HCT116 (cell line): ENCODE results near the gene RSRC1. TPM values are rescaled to one million over a fixed set of nuclear protein-coding genes. Genes with fewer than 3 reads are reported as not detected.

Source experiments
- ATAC-seq: fragments of 200-7000 bp; cut with Tn5 transposase; 2 replicates; pipeline ENCODE4 v1.9.1; 2020; ENCODE audit warnings: mild to moderate bottlenecking, moderate library complexity
- BruUV-seq: library from RNA; stranded (reverse); fragments of 400-500 nt; replicated peaks from 2 replicates; lab custom pipeline; 2021; lab: Mats Ljungman, UMichigan
- CTCF ChIA-PET: fragments of 300-600 bp; sonication (Branson Sonifier 250); formaldehyde crosslinking; loops from one replicate; lab custom pipeline; 2021; ENCODE audit warnings: antibody characterized with exemption; lab: Charles Lee
- POLR2A ChIA-PET: fragments of 300-600, 350-600 bp; sonication (Branson Sonifier 250); formaldehyde crosslinking; loops from one replicate; lab custom pipeline; 2021; ENCODE audit warnings: antibody characterized with exemption; lab: Charles Lee
- RAD21 ChIA-PET, 2 experiments: fragments of 300-600 bp; sonication (Branson Sonifier 250); formaldehyde crosslinking; loops; one replicate each; lab custom pipeline; 2023; ENCODE audit warnings: low total read pairs in 2 of 2; ENCODE audit not compliant: uncharacterized antibody in 2 of 2, unreplicated experiment in 2 of 2, low non-redundant PET in 1 of 2; lab: Charles Lee
- DNase-seq: peaks from one replicate; pipeline ENCODE4 v3.0.0-alpha.2; 2010; ENCODE audit warnings: low read depth, low spot score
- H2AFZ ChIP-seq: fragments of 200-600 bp; shearing (Covaris generic), sonication (generic); 2 replicates; pipeline ENCODE4 v1.6.1; 2017; ENCODE audit warnings: low read depth, mixed run types, mixed read lengths, antibody characterized with exemption, low read length; ENCODE audit not compliant: poor library complexity, severe bottlenecking
- H3K27ac ChIP-seq: 2 replicates; pipeline ENCODE4 v1.5.1; 2012; ENCODE audit warnings: low read depth, low read length
- H3K27me3 ChIP-seq: fragments of 200-600 bp; sonication (generic); 2 replicates; pipeline ENCODE4 v1.6.1; 2016; ENCODE audit warnings: mixed run types, low read length, mixed read lengths; ENCODE audit not compliant: insufficient read depth
- H3K36me3 ChIP-seq, 2 experiments: fragments of 200-500 bp in 1 of 2; fragments of 200-600 bp in 1 of 2; sonication (Bioruptor generic) in 1 of 2; sonication (generic) in 1 of 2; 2 replicates each; pipeline versions ENCODE4 v1.5.1 to v1.6.1; 2014 to 2016; ENCODE audit warnings: low read length in 2 of 2, inconsistent platforms in 1 of 2, mixed read lengths in 1 of 2, mixed run types in 1 of 2; ENCODE audit not compliant: insufficient read depth in 2 of 2, control insufficient read depth in 1 of 2
- H3K4me1 ChIP-seq, 2 experiments: fragments of 200-600 bp in 1 of 2; sonication (generic) in 1 of 2; 2 replicates each; pipeline versions ENCODE4 v1.5.1 to v1.6.1; 2012 to 2017; ENCODE audit warnings: low read length in 2 of 2, inconsistent platforms in 1 of 2, mild to moderate bottlenecking in 1 of 2, mixed read lengths in 1 of 2, mixed run types in 1 of 2, moderate library complexity in 1 of 2; ENCODE audit not compliant: insufficient read depth in 2 of 2, control insufficient read depth in 1 of 2
- H3K4me2 ChIP-seq: fragments of 200-600 bp; sonication (generic); 2 replicates; pipeline ENCODE4 v1.6.1; 2017; ENCODE audit warnings: mixed run types, low read length, mixed read lengths
- H3K4me3 ChIP-seq, 2 experiments: fragments of 200-600 bp in 1 of 2; sonication (generic) in 1 of 2; replicated peaks in 1 of 2; 2 replicates each; pipeline ENCODE4 v1.5.1; 2011 to 2016; ENCODE audit warnings: low read length in 2 of 2, control low read depth in 1 of 2, low read depth in 1 of 2, mild to moderate bottlenecking in 1 of 2, mixed read lengths in 1 of 2, mixed run types in 1 of 2
- H3K79me2 ChIP-seq: fragments of 200-600 bp; sonication (generic); 2 replicates; pipeline ENCODE4 v1.6.1; 2017; ENCODE audit warnings: mild to moderate bottlenecking, mixed run types, low read length, moderate library complexity, mixed read lengths; ENCODE audit not compliant: insufficient read depth
- H3K9ac ChIP-seq: fragments of 200-600 bp; sonication (generic); 2 replicates; pipeline ENCODE4 v1.6.1; 2016; ENCODE audit warnings: low read length, mixed read lengths
- H3K9me2 ChIP-seq: fragments of 200-600 bp; sonication (generic), shearing (Covaris generic); 2 replicates; pipeline ENCODE4 v1.6.1; 2017; ENCODE audit warnings: mixed run types, mild to moderate bottlenecking, moderate library complexity; ENCODE audit not compliant: insufficient read depth
- H3K9me3 ChIP-seq, 2 experiments: fragments of 200-500 bp in 1 of 2; fragments of 200-600 bp in 1 of 2; sonication (Bioruptor generic) in 1 of 2; sonication (generic) in 1 of 2; 2 replicates each; pipeline ENCODE4 v1.6.1; 2014 to 2017; ENCODE audit warnings: low read length in 2 of 2, mixed read lengths in 2 of 2, inconsistent platforms in 1 of 2, low read depth in 1 of 2, mild to moderate bottlenecking in 1 of 2, mixed run types in 1 of 2, moderate library complexity in 1 of 2; ENCODE audit not compliant: control insufficient read depth in 1 of 2, insufficient read depth in 1 of 2
- H4K20me1 ChIP-seq: fragments of 200-600 bp; sonication (generic), shearing (Covaris generic); 2 replicates; pipeline ENCODE4 v1.6.1; 2017; ENCODE audit warnings: mixed run types, mild to moderate bottlenecking, moderate library complexity; ENCODE audit not compliant: insufficient read depth
- EZH2 ChIP-seq: fragments of 200-600 bp; sonication (generic); IDR thresholded peaks from 2 replicates; pipeline ENCODE4 v1.6.1; 2017; ENCODE audit warnings: antibody characterized with exemption, mixed run types
- EZH2phosphoT487 ChIP-seq: fragments of 200-600 bp; IDR thresholded peaks from 2 replicates; pipeline ENCODE4 v1.6.1; 2018; ENCODE audit warnings: antibody characterized with exemption, borderline replicate concordance
- YY1 ChIP-seq: IDR thresholded peaks from 2 replicates; pipeline ENCODE4 v1.6.1; 2011; ENCODE audit warnings: low read length, low read depth, moderate library complexity, mild to moderate bottlenecking; ENCODE audit not compliant: insufficient replicate concordance; ENCODE audit errors: extremely low read depth
- ZFX ChIP-seq: fragments of 450-650 bp; IDR thresholded peaks from 2 replicates; pipeline ENCODE4 v1.6.1; 2017
- intact Hi-C: fragments of 100-400 bp; cut with micrococcal nuclease; formaldehyde crosslinking; loops from 2 replicates; pipeline ENCODE4 v1.10.0; 2022
- total RNA-seq: library from RNA; stranded (reverse); gene quantifications from one replicate; pipeline ENCODE4 v1.2.1, GENCODE V29; 2021; ENCODE audit not compliant: unreplicated experiment
- TF ChIP-seq, protein P1 (sequence below): IDR thresholded peaks from 2 replicates; pipeline ENCODE4 v1.6.1; 2012; ENCODE audit warnings: low read depth
- TF ChIP-seq, protein P2 (sequence below): IDR thresholded peaks from 2 replicates; pipeline ENCODE4 v1.6.1; 2012
- TF ChIP-seq, protein P3 (sequence below), 3 experiments: fragments of 200-600 bp in 1 of 3; sonication (generic) in 1 of 3; IDR thresholded peaks in 2 of 3; conservative IDR thresholded peaks in 1 of 3; 2 replicates each; pipeline ENCODE4 v1.5.1; 2012 to 2017; ENCODE audit warnings: low read depth in 2 of 3, low read length in 2 of 3, antibody characterized with exemption in 1 of 3, borderline replicate concordance in 1 of 3, control low read depth in 1 of 3, mild to moderate bottlenecking in 1 of 3, mixed read lengths in 1 of 3, mixed run types in 1 of 3, moderate library complexity in 1 of 3; ENCODE audit not compliant: insufficient read depth in 1 of 3

Gene RSRC1
- total RNA-seq, 1 experiment from 2014 or later: 37.1 TPM

DNA sequence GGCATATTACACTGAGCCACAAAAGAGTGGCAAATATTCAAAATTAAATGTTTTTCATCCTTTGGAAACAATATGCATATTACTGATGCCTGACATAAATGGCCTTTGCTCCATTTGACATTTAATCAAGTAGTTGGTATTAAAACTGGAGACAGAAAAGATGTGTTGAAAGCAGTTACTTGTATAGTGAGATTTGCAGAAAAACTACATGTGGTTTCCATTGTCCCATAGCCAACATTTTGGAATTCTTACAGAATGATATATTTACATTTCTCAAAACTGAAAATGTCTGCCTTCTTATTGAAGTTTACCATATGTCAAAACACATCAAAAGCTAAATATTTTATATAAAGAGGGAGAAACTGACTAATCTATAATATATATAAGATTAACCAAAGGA lies 25.2 kb upstream of the RSRC1 start:
- ChIA-PET POLR2A (no interaction called here), RAD21 (no interaction called here)

More for the DNA sequence above, 25.2 kb upstream of the RSRC1 start:
- H3K27ac ChIP-seq: no peak overlapping the region
- no peak overlapping the region for H3K9ac ChIP-seq
- ATAC-seq (no peak), DNase-seq (no peak)
- H4K20me1 ChIP-seq: no peaks in the 10 kb centered on the region
- no peaks in the 10 kb centered on the region for H3K27me3 ChIP-seq
- BruUV-seq: no TSS peak
- H3K4me3 ChIP-seq: no peak overlapping the region
- TF ChIP-seq, protein P1, sequence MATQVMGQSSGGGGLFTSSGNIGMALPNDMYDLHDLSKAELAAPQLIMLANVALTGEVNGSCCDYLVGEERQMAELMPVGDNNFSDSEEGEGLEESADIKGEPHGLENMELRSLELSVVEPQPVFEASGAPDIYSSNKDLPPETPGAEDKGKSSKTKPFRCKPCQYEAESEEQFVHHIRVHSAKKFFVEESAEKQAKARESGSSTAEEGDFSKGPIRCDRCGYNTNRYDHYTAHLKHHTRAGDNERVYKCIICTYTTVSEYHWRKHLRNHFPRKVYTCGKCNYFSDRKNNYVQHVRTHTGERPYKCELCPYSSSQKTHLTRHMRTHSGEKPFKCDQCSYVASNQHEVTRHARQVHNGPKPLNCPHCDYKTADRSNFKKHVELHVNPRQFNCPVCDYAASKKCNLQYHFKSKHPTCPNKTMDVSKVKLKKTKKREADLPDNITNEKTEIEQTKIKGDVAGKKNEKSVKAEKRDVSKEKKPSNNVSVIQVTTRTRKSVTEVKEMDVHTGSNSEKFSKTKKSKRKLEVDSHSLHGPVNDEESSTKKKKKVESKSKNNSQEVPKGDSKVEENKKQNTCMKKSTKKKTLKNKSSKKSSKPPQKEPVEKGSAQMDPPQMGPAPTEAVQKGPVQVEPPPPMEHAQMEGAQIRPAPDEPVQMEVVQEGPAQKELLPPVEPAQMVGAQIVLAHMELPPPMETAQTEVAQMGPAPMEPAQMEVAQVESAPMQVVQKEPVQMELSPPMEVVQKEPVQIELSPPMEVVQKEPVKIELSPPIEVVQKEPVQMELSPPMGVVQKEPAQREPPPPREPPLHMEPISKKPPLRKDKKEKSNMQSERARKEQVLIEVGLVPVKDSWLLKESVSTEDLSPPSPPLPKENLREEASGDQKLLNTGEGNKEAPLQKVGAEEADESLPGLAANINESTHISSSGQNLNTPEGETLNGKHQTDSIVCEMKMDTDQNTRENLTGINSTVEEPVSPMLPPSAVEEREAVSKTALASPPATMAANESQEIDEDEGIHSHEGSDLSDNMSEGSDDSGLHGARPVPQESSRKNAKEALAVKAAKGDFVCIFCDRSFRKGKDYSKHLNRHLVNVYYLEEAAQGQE: no peak
- TF ChIP-seq, protein P2, sequence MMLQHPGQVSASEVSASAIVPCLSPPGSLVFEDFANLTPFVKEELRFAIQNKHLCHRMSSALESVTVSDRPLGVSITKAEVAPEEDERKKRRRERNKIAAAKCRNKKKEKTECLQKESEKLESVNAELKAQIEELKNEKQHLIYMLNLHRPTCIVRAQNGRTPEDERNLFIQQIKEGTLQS: no peak
- TF ChIP-seq EZH2 (no peak), YY1 (no peak), ZFX (no peak), EZH2phosphoT487 (no peak)
- TF ChIP-seq, protein P3, sequence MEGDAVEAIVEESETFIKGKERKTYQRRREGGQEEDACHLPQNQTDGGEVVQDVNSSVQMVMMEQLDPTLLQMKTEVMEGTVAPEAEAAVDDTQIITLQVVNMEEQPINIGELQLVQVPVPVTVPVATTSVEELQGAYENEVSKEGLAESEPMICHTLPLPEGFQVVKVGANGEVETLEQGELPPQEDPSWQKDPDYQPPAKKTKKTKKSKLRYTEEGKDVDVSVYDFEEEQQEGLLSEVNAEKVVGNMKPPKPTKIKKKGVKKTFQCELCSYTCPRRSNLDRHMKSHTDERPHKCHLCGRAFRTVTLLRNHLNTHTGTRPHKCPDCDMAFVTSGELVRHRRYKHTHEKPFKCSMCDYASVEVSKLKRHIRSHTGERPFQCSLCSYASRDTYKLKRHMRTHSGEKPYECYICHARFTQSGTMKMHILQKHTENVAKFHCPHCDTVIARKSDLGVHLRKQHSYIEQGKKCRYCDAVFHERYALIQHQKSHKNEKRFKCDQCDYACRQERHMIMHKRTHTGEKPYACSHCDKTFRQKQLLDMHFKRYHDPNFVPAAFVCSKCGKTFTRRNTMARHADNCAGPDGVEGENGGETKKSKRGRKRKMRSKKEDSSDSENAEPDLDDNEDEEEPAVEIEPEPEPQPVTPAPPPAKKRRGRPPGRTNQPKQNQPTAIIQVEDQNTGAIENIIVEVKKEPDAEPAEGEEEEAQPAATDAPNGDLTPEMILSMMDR (IDR thresholded peaks at IDR 0.05 in 2 of 3, conservative IDR thresholded peaks at IDR 0.05 in 1 of 3; ENCODE audit: borderline replicate concordance in 1 of 3, insufficient read depth in 1 of 3, low read depth in 2 of 3, low read length in 2 of 3): no peak
- no peaks in the 10 kb centered on the region for H3K36me3 ChIP-seq
- H3K9me3 ChIP-seq: no peaks in the 10 kb centered on the region
- no peak overlapping the region for H3K4me2 ChIP-seq
- H2AFZ ChIP-seq: no peak overlapping the region
- H3K79me2 ChIP-seq: no peaks in the 10 kb centered on the region
- intact Hi-C loops: no loop called here
- CTCF ChIA-PET: no interaction called here
- H3K9me2 ChIP-seq: no peaks in the 10 kb centered on the region
- no peaks in the 10 kb centered on the region for H3K4me1 ChIP-seq
